NCI-H1436 (cell line): Measurements from ENCODE around the gene KCTD1.

Experiments used
- DNase-seq: peaks from one replicate; lab custom pipeline; 2025; lab: John Stamatoyannopoulos, UW

The KCTD1 gene

GRCh38 chr18:26548415-26549262 is at the start of gene KCTD1:
Gene KCTD1 (minus strand): TSS chr18:26548553. CDS start chr18:26548536, 17 bp downstream.
- DNase-seq, result peak; percentile 74

- DNase-seq, result no peak
Observed at GRCh38 chr18:26593365-26594320, 45.3 kb upstream of the KCTD1 start.

- no peak for DNase-seq
Observed at GRCh38 chr18:26584745-26585144, 36.4 kb upstream of the KCTD1 start.

DNA sequence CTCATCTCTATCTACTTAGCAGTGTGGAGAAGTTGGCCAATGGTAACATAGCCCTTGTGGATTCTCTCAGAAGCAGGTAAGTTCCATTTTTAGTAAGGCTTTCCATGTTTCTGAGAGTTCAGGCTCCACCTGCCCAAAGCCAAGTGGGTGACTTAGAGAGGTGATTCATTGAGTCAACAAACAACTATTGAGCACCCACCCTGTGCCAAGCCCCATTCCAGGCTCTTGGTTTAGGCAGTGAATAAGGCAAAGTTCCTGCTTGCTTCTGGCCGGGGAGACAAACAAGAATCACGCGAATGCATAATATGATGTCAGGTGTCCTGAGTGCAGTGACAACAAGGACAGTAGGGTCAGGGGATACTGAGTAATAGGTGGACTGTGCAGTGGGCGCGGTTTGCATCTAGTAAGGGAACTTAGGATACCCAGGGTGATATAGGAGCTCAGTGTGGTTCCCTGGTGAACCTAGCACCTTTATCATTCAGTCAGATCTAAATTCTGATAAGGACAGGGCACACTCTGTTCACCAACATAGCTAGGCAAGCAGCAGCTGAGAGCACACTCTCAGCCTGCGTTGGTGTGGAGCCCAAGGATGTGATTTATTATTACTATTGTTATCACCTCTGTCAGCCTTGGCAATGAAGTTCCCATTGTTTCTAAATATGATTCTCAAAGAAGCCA is 31.7 kb upstream of the KCTD1 start:
- no peak for DNase-seq

DNA sequence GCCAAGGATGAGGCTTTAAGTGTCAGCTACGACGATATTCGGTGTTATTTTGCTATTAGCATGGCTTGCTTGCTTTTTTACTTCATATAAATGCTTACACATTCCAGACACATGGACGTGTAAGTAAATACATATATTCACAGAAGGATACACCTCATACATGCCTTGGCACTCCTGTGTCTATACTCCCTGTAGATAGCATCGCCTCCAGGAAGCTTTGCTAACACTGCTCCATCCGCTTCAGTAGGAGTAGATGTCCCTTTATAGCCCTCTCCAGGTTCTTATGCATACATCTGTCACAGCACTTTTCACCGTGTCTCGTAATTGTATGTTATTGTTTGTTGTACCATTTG is 27.5 kb upstream of the KCTD1 start:
- no peak for DNase-seq

- no peak for DNase-seq
Observed at GRCh38 chr18:26574958-26575864, 26.9 kb upstream of the KCTD1 start.

DNA sequence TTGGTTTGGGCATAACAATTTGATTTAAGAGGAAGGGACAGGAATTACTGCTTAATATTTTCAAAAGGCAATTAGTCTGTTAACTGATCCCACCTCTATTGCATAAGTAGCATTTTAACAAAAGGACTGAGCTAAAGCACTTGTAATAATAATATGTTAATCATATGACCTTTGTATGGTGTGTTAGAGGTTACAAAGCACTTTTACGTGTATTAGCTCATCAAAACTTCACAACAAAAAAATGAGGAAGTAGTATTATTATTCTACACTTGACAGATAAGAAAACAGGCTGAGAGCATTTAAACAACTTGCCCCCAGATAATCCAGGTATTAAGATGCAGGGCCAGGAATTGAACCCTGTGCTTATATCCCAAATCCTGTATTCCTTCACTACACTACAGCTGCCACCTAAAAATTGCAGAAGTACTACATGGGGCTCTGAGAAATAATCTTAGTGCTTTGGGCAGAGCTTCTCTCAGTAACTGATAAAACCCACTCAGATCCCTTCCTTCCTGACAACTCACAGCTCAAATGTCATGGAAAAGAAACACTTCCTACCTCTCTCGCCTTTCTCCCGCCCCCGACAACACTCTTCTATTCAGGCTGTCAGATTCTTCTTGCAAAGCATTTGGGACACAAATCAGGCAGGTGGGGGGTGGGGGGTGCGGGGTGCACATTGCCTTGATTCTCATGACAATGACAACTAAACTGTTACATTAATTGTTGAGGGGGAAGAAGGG is 20.7 kb upstream of the KCTD1 start:
- DNase-seq, result no peak

GRCh38 chr18:26568513-26568912 is 20.2 kb upstream of the KCTD1 start:
- DNase-seq, result no peak

DNA sequence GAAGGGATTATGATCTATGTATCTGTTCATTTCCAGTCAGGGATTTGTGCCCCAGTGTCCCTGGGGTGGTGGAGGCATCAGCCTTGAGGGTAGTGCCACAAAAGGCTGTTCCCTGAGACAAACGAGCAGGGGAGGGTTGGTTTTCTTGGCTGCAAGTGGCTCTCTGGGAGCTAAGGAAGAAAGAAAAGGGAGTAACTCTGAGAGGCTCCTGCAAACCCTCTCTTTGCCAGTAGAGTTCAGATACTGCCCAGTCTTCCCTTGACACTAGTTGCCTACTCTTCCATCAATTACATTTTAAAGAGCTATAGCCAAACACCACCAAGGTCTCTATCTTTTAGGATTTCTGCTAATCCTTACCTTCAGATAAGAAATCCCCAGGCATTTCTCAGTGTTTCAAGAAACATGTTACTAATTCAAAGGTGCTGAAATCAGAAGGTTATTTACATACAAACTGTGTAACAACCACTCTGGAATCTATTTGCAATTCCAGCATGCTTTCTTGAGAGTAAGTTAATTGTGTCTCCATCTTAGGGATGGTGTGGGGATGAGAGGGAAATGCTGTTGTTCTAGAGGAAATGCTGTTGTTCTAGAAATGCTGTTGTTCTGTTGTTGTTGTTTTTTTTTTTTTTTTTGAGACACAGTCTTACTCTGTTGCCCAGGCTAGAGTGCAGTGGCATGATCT is 18.7 kb upstream of the KCTD1 start:
- no peak for DNase-seq

GRCh38 chr18:26565514-26565913 is 17.2 kb upstream of the KCTD1 start:
- DNase-seq, result no peak

DNA sequence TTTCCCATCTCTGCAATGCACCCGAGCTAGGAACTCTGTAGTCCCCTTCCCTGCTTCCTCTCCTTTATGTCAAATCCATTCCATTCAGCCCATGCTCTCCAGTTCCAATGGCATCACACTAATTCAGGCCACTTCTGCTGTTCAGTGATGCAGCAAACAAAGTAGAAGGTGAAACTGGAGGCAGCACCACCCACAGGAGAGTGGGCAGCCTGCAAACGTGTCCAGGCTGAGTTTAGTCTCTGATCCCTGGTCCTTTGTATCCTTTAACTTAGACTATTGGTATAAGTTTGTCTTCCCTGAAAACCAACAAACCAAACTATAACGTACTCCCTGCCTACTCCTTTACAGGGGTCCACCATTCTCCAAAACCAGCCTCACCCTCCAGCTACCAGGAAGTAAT is 14.7 kb upstream of the KCTD1 start:
- no peak for DNase-seq

DNA sequence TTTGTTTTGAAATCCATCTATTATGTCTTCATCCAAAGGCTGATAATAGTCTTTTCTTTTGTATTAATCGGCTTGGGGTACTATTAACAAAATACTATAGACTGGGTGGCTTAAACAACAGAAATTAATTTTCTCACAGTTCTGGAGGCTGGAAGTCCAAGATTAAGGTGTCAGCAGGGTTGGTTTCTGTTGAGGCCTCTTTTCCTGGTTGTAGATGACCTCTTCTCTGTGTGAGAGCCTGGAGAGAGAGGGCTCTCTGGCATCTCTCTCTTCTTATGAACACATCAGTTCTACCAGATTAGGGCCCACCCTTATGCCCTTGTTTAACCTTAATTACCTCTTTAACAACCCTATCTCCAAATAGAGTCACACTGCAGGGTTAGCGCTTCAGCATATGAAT is 14.2 kb upstream of the KCTD1 start:
- DNase-seq, result no peak

DNA sequence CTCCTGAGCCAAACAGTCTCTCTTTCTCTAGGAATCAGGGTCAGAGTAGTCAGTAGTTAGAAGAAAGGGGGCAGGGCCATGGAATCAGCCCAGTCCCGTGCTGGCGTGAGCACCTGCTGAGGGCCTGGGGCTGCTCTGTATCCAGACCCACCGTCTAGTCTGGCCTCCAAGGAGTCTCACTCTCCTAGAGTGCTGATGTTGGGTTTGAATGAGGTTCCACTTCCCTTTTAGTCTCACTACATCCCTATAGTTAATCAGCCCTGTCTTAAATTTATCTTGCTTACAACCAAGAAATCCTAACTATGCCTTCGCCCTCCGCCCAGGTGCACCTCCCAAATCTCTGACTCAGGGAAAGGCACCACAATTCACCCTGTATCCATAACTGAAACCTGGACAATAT is 13.4 kb upstream of the KCTD1 start:
- no peak for DNase-seq

DNA sequence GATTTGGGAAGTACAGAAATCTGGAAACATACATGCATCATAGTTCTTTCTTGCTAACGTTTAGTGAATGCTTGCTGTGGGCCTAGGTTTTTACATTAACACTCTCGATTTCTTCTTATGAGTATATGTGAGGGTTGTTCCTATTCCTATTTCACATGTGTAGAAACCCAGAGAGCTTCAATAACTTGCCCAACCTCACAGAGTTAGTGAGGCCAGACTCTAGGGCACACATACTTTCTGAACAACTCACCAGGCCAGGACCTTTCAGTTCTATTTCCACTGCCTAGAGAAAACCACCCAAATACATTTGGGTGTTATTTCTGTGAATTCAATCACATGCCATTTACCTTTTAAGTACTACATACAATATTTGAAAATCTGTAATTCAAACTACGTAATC is 8.2 kb upstream of the KCTD1 start:
- no peak for DNase-seq

DNA sequence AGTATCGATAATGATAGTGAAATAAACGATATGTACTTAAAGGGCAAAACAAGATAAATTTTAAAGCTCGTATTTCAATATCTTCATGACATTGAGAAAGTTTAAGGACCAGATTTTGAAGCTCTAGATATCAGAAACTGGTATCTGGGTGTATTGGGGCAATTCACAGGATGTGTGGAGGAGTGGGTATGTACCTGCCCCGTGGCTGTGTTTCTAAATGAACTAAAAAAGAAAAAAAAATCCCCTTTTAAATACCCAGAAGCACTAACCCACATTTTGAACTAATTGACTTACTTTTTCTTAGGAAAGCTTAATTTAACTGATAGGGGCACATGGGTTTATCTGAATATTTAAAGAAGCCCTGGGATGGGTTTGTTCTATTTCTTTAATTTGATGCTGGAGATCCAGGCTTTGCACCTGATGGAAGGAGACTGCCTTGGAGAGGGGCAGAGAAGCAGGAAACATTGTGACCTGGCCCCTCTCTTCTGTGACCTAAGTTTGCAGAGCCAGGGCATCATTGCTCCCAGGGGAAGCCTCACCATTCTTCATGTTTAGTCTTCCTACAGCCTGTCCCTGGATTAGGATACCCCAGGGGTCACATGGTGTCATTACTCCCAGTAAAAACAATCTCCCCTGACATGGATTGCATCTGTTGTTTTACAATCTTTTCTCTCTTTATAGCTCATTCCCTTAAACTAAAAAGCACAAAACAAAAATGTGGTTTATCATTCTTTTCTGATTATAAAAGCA is 7.6 kb upstream of the KCTD1 start:
- DNase-seq, result no peak

DNA sequence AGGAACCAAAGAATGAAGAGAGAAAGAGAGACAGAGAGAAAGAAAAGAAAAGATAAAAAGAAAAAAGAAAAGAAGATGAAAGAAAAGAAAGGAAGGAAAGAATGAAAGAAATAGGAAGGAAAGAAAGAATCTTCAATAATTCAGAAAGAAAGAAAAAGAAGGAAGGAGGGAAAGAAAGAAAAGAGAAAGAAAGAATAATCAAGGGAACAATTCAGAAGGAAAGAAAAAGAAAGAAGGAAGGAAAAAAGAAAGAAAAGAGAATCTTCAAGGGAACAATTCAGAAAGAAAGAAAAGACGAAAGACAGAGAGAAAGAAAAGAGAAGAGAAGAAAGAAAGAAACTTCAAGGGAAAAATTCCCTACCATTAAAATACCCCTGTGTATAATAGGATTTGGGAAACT is 5.6 kb upstream of the KCTD1 start:
- no peak for DNase-seq

GRCh38 chr18:26551695-26552081 is 3.3 kb upstream of the KCTD1 start:
- no peak for DNase-seq

DNA sequence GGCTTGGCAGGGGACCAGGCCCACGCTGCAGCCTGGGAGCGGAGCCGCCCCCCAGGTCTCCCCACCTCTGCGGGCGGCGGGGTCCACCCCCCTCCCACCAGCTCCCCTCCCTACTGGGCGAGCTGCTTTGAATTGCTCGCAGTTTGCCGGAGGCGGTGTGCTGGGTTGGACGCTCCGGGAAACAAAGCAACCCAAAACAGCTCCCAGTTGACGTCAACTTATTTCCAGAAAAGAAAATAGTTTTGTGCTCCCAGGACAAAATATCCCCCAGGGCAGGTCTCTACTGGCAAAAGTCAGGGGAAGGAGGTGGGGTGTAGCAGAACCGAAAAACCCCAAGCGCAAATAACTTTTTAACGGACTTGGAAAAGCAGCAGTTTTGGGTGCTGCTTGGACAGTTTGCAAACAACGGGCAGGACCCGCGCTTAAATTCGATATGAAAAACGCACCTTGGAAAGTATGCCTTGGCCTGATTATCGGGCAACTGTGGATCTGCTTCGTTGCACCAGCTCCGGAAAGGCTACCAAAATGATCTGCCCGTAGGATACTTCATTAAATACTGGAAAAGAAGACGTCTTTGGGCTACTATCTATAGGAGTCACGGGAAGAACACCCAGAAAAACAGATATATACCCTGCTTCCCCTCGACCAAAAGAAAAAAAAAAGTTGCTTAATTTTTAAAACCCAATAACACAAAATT is 2.8 kb upstream of the KCTD1 start:
- no peak for DNase-seq
